NCI-H226 (cell line): Measurements from ENCODE around the gene ERBB4.

ENCODE experiments used
- DNase-seq: peaks from one replicate; pipeline ENCODE4 v3.0.0-alpha.2; 2015

ERBB4 gene

GRCh38 chr2:212359425-212360067 lies 179.1 kb downstream of the ERBB4 start:
- DNase-seq = no peak

GRCh38 chr2:212357606-212358005 lies 181.0 kb downstream of the ERBB4 start:
- DNase-seq = no peak

GRCh38 chr2:212354382-212354781 lies 184.2 kb downstream of the ERBB4 start:
- DNase-seq = no peak

GRCh38 chr2:212348501-212348900 lies 190.1 kb downstream of the ERBB4 start:
- DNase-seq = no peak

- DNase-seq = peak; percentile 19
Observed at GRCh38 chr2:212346865-212347264, 191.7 kb downstream of the ERBB4 start.

GRCh38 chr2:212345966-212346365 lies 192.6 kb downstream of the ERBB4 start:
- DNase-seq = no peak

GRCh38 chr2:212344131-212344530 lies 194.5 kb downstream of the ERBB4 start:
- no peak for DNase-seq

- DNase-seq = no peak
Observed at GRCh38 chr2:212343167-212343566, 195.4 kb downstream of the ERBB4 start.

- DNase-seq = no peak
Observed at GRCh38 chr2:212337486-212338343, 200.9 kb downstream of the ERBB4 start.

GRCh38 chr2:212337036-212337435 lies 201.6 kb downstream of the ERBB4 start:
- DNase-seq = no peak

GRCh38 chr2:212330263-212330662 lies 208.3 kb downstream of the ERBB4 start:
- no peak for DNase-seq

GRCh38 chr2:212328712-212329496 lies 209.7 kb downstream of the ERBB4 start:
- DNase-seq = no peak

- DNase-seq = no peak
Observed at GRCh38 chr2:212328136-212328535, 210.5 kb downstream of the ERBB4 start.

- DNase-seq = no peak
Observed at GRCh38 chr2:212327171-212327809, 211.3 kb downstream of the ERBB4 start.

GRCh38 chr2:212318636-212319035 lies 220.0 kb downstream of the ERBB4 start:
- DNase-seq = no peak

GRCh38 chr2:212314680-212315079 lies 223.9 kb downstream of the ERBB4 start:
- DNase-seq = no peak

- DNase-seq = no peak
Observed at GRCh38 chr2:212311807-212312404, 226.7 kb downstream of the ERBB4 start.

GRCh38 chr2:212299943-212300342 lies 238.7 kb downstream of the ERBB4 start:
- no peak for DNase-seq

GRCh38 chr2:212299333-212299732 lies 239.3 kb downstream of the ERBB4 start:
- no peak for DNase-seq

GRCh38 chr2:212295571-212295970 lies 243.0 kb downstream of the ERBB4 start:
- no peak for DNase-seq

GRCh38 chr2:212294816-212295215 lies 243.8 kb downstream of the ERBB4 start:
- DNase-seq = no peak

- no peak for DNase-seq
Observed at GRCh38 chr2:212289301-212289700, 249.3 kb downstream of the ERBB4 start.

- no peak for DNase-seq
Observed at GRCh38 chr2:212288308-212288707, 250.3 kb downstream of the ERBB4 start.
